Measurements from ENCODE around the gene SLC29A1. TPM values are rescaled to one million over a fixed set of nuclear protein-coding genes. Genes with fewer than 3 reads are reported as not detected.
A peak's percentile ranks its signal among the peaks of the same experiment; 100 is the strongest.

SLC29A1 gene
- total and polyA plus RNA-seq, 9 of the 15 experiments (the other 6 are each of a cell fraction or from before 2014, with no cell fraction given), result 18.9 to 170 (median 57.7) TPM

- DNase-seq (ENCODE audit: extremely low read depth in 1 of 4, low spot score in 3 of 4), result peak in 2 of 4 experiments; percentile 63 to 65
- no peaks in the 10 kb centered on the region for H3K9me3 ChIP-seq (replicated peaks; ENCODE audit: control insufficient read depth, insufficient read depth, low read depth, low read length)
- H3K4me2 ChIP-seq (ENCODE audit: insufficient read depth, low read length), result peak overlapping the region; percentile 90
- peak overlapping the region; percentile 86 for H2AFZ ChIP-seq (ENCODE audit: low read depth, low read length)
- no peaks in the 10 kb centered on the region; the same call in 1 of the 2 replicates for H4K20me1 ChIP-seq (replicated peaks; ENCODE audit: control insufficient read depth, insufficient read depth, low read length)
- intact Hi-C loops (cut with micrococcal nuclease) (loop anchor here (1.0 to 5.0 kb wide), 2 partner anchors 92 to 167 kb away; no protein-coding TSS in a partner anchor), in situ Hi-C loops (cut with MboI) (loop anchor here (5.0 kb wide), 1 partner anchor 78 kb away; the partner anchor contains the start of gene SPATS1)
- peaks cover 17% of the 10 kb centered on the region for H3K79me2 ChIP-seq (ENCODE audit: control insufficient read depth, insufficient read depth, low read length)
- ATAC-seq, result peak; percentile 45
- peaks cover 8 to 9% of the 10 kb centered on the region in 2 experiments; a peak in 4 of 5 replicates for H3K27me3 ChIP-seq (ENCODE audit: control insufficient read depth in 2 of 2, insufficient read depth in 2 of 2, low read length in 2 of 2)
- no peaks in the 10 kb centered on the region for H3K9me1 ChIP-seq (ENCODE audit: control insufficient read depth, insufficient read depth, low read length)
- TSS peak; percentile 60 for BruUV-seq (replicated peaks)
- H3K4me3 ChIP-seq, result peak overlapping the region; percentile 83
- POLR2A ChIA-PET, result interaction anchor here (0.5 to 8.2 kb wide), 10 partner anchors 10 to 1175 kb away, joined by 3 to 69 read pairs (median 3); partner anchors contain the start of genes CDC5L and HSP90AB1
- CTCF ChIA-PET (ENCODE audit: low intra/inter-chr PET ratio), result interaction anchor here (0.6 to 1.0 kb wide), 2 partner anchors 167 to 541 kb away, joined by 3 to 5 read pairs; no protein-coding TSS in a partner anchor
- H3K36me3 ChIP-seq (ENCODE audit: control insufficient read depth, insufficient read depth, low read length), result peaks cover 32% of the 10 kb centered on the region; the same call in 1 of the 3 replicates
- peaks cover 19 to 34% of the 10 kb centered on the region in 2 experiments; a peak in 4 of 5 replicates for H3K4me1 ChIP-seq (replicated peaks in 1 of 2; ENCODE audit: control insufficient read depth in 2 of 2, insufficient read depth in 2 of 2, low read length in 2 of 2)
- WGBS (ENCODE audit: insufficient coverage, low coverage, missing lambda C conversion rate), result 1% methylated on average over 13 of the region's 13 CpGs
- peak overlapping the region; percentile 74 to 94 for H3K9ac ChIP-seq (ENCODE audit: insufficient read depth in 1 of 2, low read depth in 2 of 2, low read length in 2 of 2)
- H3K27ac ChIP-seq (ENCODE audit: extremely low read depth, low read depth, low read length), result peak overlapping the region; percentile 74
- FAIRE-seq, result peak; percentile 46
- TF ChIP-seq TOE1 (IDR thresholded peaks at IDR 0.05; ENCODE audit: borderline replicate concordance) (no peak), TOE1 (CRISPR knock-in tag; IDR thresholded peaks at IDR 0.05; ENCODE audit: borderline replicate concordance, low read depth) (no peak), SMARCA4 (IDR thresholded peaks at IDR 0.05) (no peak), LEF1 (IDR thresholded peaks at IDR 0.05) (peak; percentile 31; the same call in 1 of the 2 replicates), CREB1 (IDR thresholded peaks at IDR 0.05) (no peak), CREB1 (CRISPR knock-in tag; IDR thresholded peaks at IDR 0.05) (no peak), MCM5 (IDR thresholded peaks at IDR 0.05; ENCODE audit: low read depth) (no peak), ERF (CRISPR knock-in tag; IDR thresholded peaks at IDR 0.05) (no peak), ATF3 (IDR thresholded peaks at IDR 0.05) (no peak), ATF3 (CRISPR knock-in tag; conservative IDR thresholded peaks at IDR 0.05) (no peak; the same call in 1 of the 2 replicates), ZNF780A (CRISPR knock-in tag; IDR thresholded peaks at IDR 0.05) (no peak), ZNF695 (CRISPR knock-in tag; IDR thresholded peaks at IDR 0.05) (no peak), DDX20 (tag; IDR thresholded peaks at IDR 0.05; ENCODE audit: low read depth) (no peak), ZNF589 (CRISPR knock-in tag; IDR thresholded peaks at IDR 0.05; ENCODE audit: low read depth) (no peak), CCAR2 (IDR thresholded peaks at IDR 0.05; ENCODE audit: low read depth, low read length) (no peak), RBM25 (IDR thresholded peaks at IDR 0.05; ENCODE audit: low read depth, low read length, severe bottlenecking) (no peak), MLX (CRISPR knock-in tag; conservative IDR thresholded peaks at IDR 0.05) (no peak), SMARCE1 (IDR thresholded peaks at IDR 0.05) (peak; percentile 41; the same call in 1 of the 2 replicates), ZNF232 (CRISPR knock-in tag; IDR thresholded peaks at IDR 0.05) (no peak), ARID2 (IDR thresholded peaks at IDR 0.05) (0 out of 2 replicates have a peak, but pooled peaks have one; percentile 25), RUNX1 (IDR thresholded peaks at IDR 0.05; ENCODE audit: low read depth) (no peak), ZBTB1 (CRISPR knock-in tag; IDR thresholded peaks at IDR 0.05; ENCODE audit: borderline replicate concordance, low read depth) (no peak), PHB (CRISPR knock-in tag; IDR thresholded peaks at IDR 0.05) (no peak)
Observed at GRCh38 chr6:44264154-44265006, 41.0 kb downstream of the SLC29A1 start.
